SIG-M5 treated with dmso at 0.1 percent for 504 hours (cell line): Measurements from ENCODE around the gene NLK.
"Not testable (repeated sequence)": the region's sequence is repeated elsewhere in the genome, so short reads cannot be mapped to it uniquely, and the experiment has no call there.

Experiments used
- DNase-seq: peaks from one replicate; lab custom pipeline; 2025; ENCODE audit not compliant: unreplicated experiment; lab: John Stamatoyannopoulos, UW

Gene NLK

GRCh38 chr17:28228109-28228840 lies 185.8 kb downstream of the NLK start:
- peak; percentile 48 for DNase-seq

DNA sequence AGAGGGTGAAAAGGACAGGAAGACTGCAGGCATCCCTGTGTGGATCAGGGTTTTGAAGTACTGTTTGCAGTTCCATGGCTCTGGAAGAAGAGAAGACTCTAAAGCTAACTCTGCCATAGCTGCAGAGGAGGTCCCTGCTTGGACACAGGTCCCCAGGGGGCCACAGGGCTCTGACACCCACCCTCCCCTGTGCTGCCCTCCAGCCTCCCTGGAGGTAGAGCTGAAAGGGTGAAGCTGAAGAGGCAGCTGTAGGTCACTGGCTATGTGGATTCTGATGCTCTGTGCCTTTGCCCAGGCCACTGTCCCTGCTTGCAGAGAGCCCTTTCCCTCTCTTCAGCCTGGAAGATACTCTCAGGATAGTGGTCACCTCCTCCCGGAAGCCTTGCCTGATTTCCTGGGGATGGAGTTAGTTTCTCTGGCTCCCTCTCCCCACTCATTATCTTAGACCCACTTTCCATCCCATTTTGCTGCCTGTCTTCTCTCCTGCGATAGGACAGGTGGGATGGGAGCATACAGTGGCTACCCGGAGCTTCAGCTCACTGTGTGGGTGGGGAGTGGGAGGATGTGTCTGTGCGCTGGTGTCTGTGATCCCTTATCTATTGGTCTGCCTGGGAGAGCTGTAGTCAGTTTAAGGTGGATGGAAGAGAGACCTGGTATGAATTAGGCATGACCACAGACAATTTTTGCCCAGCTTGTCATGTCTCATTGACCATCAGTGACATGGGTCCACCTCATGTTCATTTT lies 186.7 kb downstream of the NLK start:
- DNase-seq: no peak

GRCh38 chr17:28230011-28230410 lies 187.5 kb downstream of the NLK start:
- no peak for DNase-seq

DNA sequence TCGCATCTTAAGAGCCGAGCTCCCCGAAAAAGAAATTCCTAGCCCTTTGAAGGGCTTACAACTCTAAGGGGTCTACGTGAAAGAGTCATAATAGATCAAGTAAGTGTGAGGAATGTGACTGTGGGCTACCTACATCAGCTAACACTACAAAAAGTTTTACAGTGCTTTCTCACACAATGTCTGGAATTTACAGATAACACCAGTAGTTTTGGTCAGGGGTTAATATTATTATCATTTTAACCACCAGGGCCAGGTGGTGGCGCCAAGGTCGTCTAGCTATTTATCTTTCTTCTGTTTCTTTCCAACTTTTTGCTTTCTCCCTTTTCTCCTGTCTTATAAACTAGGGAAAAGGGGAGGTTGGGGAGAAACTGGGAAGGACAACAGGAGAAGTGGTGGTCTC lies 188.1 kb downstream of the NLK start:
- not testable (repeated sequence) for DNase-seq

DNA sequence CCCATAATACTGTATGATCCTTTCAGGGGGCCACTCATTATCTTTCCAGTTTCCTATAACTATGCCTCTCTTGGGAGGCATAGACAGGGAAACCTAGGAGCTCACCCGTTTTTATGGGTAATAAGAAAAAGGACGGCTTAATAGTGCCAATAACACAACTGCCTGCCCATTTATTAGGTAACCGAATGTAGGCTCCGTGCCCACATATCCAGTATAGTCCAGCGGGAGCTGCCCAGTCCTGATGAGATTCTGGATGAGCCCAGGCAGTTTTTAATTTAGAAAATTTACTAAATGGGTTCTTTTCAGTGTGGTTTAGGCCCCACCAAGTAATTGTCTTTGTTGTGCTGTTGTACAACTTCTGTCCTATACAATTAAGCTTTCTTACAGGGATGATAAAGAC lies 189.1 kb downstream of the NLK start:
- not testable (repeated sequence) for DNase-seq

DNA sequence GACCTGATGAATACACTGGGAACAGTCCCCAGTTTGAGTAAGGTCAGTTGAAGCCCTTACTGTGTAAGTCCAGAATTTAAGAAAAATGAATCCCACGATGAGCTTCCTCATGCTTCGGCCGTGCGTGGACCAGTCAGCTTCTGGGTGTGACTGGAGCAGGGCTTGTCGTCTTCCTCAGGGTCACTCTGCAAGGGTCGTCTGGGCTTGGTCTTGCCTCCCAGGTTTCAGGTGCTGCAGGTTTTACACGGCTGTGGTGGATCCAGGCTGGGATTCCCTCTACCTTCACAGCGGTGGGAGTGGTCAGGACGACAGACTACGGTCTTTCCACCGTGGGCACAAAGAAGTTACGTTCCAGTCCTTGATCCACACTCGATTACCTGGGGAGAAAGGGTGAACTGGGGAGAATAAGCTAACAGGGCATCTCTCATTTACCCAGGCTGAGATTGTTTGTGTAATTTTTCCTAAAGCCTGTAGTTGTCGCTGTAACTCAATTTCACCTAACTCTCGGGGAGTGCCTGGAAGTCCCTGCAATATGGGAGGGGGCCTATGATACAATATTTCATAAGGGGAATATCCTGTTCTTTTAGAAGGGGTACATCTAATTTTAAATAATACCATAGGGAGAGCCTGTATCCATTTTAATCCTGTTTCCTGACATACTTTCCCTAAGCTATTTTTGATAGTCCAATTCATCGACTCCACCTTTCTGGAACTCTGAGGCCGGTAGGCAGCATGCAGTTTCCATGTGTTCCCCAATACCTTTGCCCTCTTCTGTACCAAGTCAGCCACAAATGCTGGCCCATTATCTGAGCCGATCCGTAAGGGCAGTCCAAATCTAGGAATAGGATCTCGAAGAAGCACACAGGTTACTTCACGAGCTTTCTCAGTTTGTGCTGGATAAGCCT lies 190.7 kb downstream of the NLK start:
- not testable (repeated sequence) for DNase-seq

GRCh38 chr17:28233872-28234856 lies 191.7 kb downstream of the NLK start:
- DNase-seq: peak; percentile 55

DNA sequence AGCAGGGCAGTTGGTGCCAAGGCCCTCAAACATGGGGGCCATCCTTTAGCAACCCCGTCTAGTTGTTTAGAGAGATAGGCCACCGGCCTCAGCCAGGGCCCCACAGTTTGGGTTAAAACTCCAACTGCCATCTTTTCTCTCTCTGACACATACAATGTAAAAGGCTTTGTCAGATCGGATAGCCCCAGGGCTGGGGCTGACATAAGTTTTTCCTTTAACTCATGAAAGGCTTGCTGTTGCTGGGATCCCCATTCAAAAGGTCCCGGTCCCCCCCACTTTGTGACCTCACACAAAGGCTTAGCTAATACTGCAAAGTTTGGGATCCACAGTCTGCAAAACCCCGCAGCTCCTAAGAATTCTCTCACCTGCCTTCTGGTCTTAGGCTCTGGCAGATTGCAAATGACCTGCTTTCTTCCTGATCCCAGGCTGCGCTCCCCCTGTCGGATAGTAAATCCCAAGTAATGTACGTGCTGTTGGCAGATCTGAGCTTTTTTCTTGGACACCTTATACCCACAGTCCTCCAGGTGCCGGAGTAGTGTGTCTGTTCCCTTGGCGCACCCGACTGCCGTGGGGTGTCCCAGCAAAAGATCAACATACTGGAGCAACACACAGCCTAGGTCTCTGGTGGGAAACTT lies 192.7 kb downstream of the NLK start:
- not testable (repeated sequence) for DNase-seq

DNA sequence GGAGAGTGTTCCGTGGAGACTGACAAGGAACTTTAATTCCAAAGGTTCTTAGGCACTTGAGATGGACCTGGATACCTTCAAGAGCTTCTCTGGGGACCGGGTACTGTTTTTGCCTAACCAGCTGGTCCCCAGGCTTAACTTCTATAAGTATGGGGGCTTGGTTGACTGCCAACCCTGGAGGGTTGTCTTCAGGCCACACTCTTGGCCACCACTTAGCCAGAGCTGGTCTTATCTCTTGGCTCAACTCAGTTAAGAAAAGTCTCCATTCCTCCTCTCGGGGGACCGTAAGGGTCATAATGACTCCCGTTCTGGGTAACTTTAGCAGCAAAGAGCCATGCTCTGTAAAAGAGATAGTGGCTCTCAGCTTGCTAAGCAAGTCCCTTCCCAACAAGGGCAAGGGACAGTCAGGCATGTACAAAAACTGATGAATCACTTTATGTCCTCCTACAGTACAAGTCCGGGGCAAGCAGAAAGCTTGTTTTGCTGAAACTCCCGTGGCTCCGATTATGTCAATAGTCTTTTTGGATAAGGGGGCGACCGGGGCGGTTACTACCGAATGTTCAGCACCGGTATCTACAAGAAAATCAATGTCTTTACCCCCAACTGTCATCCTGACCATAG lies 193.7 kb downstream of the NLK start:
- not testable (repeated sequence) for DNase-seq

DNA sequence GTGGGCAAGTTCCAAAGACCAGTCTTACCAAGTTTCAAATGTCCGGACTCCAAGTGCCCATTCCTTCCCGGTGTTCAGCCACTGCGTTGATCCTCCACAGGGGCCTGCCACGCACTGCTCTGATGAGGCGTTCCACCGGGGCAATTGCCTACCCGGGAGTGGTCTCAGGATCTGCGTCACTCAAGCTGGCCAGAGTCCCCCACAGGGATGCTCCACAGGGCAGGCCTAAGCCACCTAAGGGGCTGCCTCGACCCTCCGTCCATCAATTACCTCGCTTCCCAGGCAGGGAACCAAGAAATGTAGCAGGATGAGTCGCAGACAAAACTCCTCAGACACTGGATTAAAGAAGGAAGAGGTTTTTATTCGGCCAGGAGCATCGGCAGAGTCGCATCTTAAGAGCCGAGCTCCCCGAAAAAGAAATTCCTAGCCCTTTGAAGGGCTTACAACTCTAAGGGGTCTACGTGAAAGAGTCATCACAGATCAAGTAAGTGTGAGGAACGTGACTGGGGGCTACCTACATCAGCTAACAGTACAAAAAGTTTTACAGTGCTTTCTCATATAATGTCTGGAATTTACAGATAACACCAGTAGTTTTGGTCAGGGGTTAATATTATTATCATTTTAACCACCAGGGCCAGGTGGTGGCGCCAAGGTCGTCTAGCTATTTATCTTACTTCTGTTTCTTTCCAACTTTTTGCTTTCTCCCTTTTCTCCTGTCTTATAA lies 196.2 kb downstream of the NLK start:
- not testable (repeated sequence) for DNase-seq

DNA sequence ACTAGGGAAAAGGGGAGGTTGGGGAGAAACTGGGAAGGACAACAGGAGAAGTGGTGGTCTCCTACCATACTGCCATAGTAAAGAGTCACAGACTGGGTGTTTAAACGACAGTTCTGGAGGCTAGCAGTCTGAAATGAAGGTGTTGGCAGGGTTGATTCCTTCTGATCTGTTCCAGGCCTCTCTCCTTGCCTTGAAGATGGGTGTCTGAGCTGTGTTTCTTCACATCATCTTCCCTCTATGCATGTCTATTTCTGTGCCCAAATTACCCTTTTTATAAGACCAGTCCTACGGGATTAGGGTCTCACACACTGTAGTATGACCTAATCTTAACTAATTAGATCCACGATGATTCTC lies 196.8 kb downstream of the NLK start:
- DNase-seq: no peak

DNA sequence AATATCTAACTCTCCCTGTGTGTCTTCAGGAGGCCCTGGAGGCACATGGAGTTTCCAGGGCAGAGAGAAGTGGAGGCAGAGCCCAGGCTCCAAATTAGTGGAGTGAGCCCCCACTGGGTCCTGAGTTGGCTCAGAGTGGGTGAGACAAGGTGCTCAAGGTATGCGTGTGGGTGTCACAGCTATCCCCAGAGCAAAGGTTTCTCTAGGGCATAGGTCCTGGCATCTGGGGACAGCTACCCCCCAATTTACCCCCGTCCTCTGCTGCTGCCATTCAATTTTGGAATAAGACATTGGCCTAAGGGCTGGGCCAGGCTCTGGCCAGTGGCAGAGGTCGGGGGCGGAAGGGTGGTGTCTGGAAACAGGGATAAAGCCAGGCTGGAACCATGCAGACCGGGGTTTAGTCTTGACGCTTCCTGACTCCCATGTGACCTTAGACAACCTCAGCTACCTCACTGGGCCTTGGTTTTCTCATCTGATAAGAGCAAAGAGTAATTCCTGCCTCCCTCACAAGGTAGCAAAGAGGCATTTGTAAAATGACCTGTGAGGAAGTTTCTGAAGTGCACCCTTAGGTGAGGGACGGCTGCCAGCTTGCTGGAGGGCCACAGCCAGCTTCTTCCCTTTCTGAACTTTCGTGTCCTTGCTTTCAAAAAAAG lies 198.3 kb downstream of the NLK start:
- DNase-seq: no peak

GRCh38 chr17:28242791-28243190 lies 200.3 kb downstream of the NLK start:
- no peak for DNase-seq

- DNase-seq: not testable (repeated sequence)
Observed at GRCh38 chr17:28243268-28243667, 200.8 kb downstream of the NLK start.

GRCh38 chr17:28244446-28244845 lies 202.0 kb downstream of the NLK start:
- no peak for DNase-seq
